Measurements from ENCODE around the gene RUSF1.
"Not testable (repeated sequence)": the region's sequence is repeated elsewhere in the genome, so short reads cannot be mapped to it uniquely, and the experiment has no call there.

Gene RUSF1

GRCh38 chr16:31445931-31446330 lies 62.3 kb downstream of the RUSF1 start:
- not testable (repeated sequence) for DNase-seq

GRCh38 chr16:31441956-31442355 lies 66.2 kb downstream of the RUSF1 start:
- no peak for DNase-seq

GRCh38 chr16:31440516-31441184 lies 67.5 kb downstream of the RUSF1 start:
- DNase-seq: no peak

GRCh38 chr16:31439519-31439918 lies 68.7 kb downstream of the RUSF1 start:
- no peak for DNase-seq
